IMR-90 (cell line): Measurements from ENCODE around the gene TMTC2. TPM values are rescaled to one million over a fixed set of nuclear protein-coding genes. Genes with fewer than 3 reads are reported as not detected.

Source experiments
- ATAC-seq: fragments of 200-7000 bp; cut with Tn5 transposase; 2 replicates; pipeline ENCODE4 v1.9.1; 2020; ENCODE audit warnings: low read depth, mild to moderate bottlenecking, moderate library complexity
- BruUV-seq: library from RNA; stranded (reverse); fragments of 400-500 nt; replicated peaks from 2 replicates; lab custom pipeline; 2021; lab: Mats Ljungman, UMichigan
- CTCF ChIA-PET: fragments of 300-600 bp; formaldehyde crosslinking; extraction: SDS; loops from one replicate; lab custom pipeline; 2021; ENCODE audit warnings: antibody characterized with exemption; lab: Yijun Ruan, JAX
- POLR2A ChIA-PET: fragments of 300-600 bp; sonication (Branson Sonifier 250); formaldehyde crosslinking; loops from one replicate; lab custom pipeline; 2022; ENCODE audit warnings: antibody characterized with exemption; ENCODE audit not compliant: unreplicated experiment; lab: Charles Lee
- DNase-seq: peaks from one replicate; pipeline ENCODE4 v3.0.0; 2013
- H2AFZ ChIP-seq: replicated peaks from 2 replicates; pipeline ENCODE3; 2013; ENCODE audit warnings: low read length, mild to moderate bottlenecking; ENCODE audit not compliant: poor library complexity
- H2AK5ac ChIP-seq: 2 replicates; pipeline ENCODE4 v1.6.1; 2013; ENCODE audit warnings: low read depth, low read length, inconsistent platforms
- H2AK9ac ChIP-seq: replicated peaks from 2 replicates; pipeline ENCODE3; 2013; ENCODE audit warnings: mild to moderate bottlenecking, low read depth, low read length, moderate library complexity; ENCODE audit not compliant: poor library complexity
- H2BK120ac ChIP-seq: 2 replicates; pipeline ENCODE4 v1.6.1; 2013; ENCODE audit warnings: low read depth, low read length, inconsistent platforms
- H2BK15ac ChIP-seq: 3 replicates; pipeline ENCODE4 v1.6.1; 2013; ENCODE audit warnings: low read depth, low read length, inconsistent platforms
- H2BK20ac ChIP-seq: 2 replicates; pipeline ENCODE4 v1.6.1; 2013; ENCODE audit warnings: low read depth, mild to moderate bottlenecking, inconsistent platforms, low read length, moderate library complexity
- H2BK5ac ChIP-seq: 2 replicates; pipeline ENCODE4 v1.6.1; 2013; ENCODE audit warnings: mild to moderate bottlenecking, low read depth, low read length, inconsistent platforms; ENCODE audit not compliant: poor library complexity, severe bottlenecking
- H3K14ac ChIP-seq: replicated peaks from 2 replicates; pipeline ENCODE4 v1.6.1; 2013; ENCODE audit warnings: low read depth, low read length, inconsistent platforms
- H3K18ac ChIP-seq: 2 replicates; pipeline ENCODE4 v1.6.1; 2013; ENCODE audit warnings: low read depth, low read length, control low read depth
- H3K23ac ChIP-seq: 2 replicates; pipeline ENCODE4 v1.6.1; 2013; ENCODE audit warnings: low read depth, low read length, inconsistent platforms
- H3K27ac ChIP-seq: 2 replicates; pipeline ENCODE4 v1.5.1; 2013; ENCODE audit warnings: mild to moderate bottlenecking, control low read depth, low read length; ENCODE audit not compliant: insufficient read depth
- H3K27me3 ChIP-seq: 2 replicates; pipeline ENCODE4 v1.6.1; 2013; ENCODE audit warnings: low read length; ENCODE audit not compliant: control insufficient read depth, insufficient read depth
- H3K36me3 ChIP-seq: 2 replicates; pipeline ENCODE4 v1.6.1; 2013; ENCODE audit warnings: low read length, mixed read lengths; ENCODE audit not compliant: control insufficient read depth, insufficient read depth
- H3K4ac ChIP-seq: 2 replicates; pipeline ENCODE4 v1.6.1; 2013; ENCODE audit warnings: low read depth, low read length, inconsistent platforms
- H3K4me1 ChIP-seq: 2 replicates; pipeline ENCODE4 v1.6.1; 2013; ENCODE audit warnings: low read length, mixed read lengths; ENCODE audit not compliant: control insufficient read depth, insufficient read depth
- H3K4me2 ChIP-seq: 2 replicates; pipeline ENCODE4 v1.6.1; 2013; ENCODE audit warnings: low read depth, mild to moderate bottlenecking, control low read depth, low read length, moderate library complexity
- H3K4me3 ChIP-seq: 2 replicates; pipeline ENCODE4 v1.5.1; 2013; ENCODE audit warnings: low read depth, mild to moderate bottlenecking, control low read depth, low read length, moderate library complexity; ENCODE audit not compliant: insufficient read depth
- H3K56ac ChIP-seq: 2 replicates; pipeline ENCODE4 v1.6.1; 2013; ENCODE audit warnings: low read length, inconsistent platforms; ENCODE audit not compliant: insufficient read depth; ENCODE audit errors: extremely low read depth
- H3K79me1 ChIP-seq, 2 experiments: 2 replicates each; pipeline ENCODE4 v1.6.1; 2013; ENCODE audit warnings: low read length in 2 of 2, inconsistent platforms in 1 of 2, low read depth in 1 of 2
- H3K9ac ChIP-seq: 2 replicates; pipeline ENCODE4 v1.6.1; 2013; ENCODE audit warnings: low read depth, low read length, control low read depth
- H3K9me1 ChIP-seq: 2 replicates; pipeline ENCODE4 v1.6.1; 2013; ENCODE audit warnings: low read length, inconsistent platforms; ENCODE audit not compliant: insufficient read depth
- H3K9me3 ChIP-seq: 2 replicates; pipeline ENCODE4 v1.6.1; 2013; ENCODE audit warnings: low read length; ENCODE audit not compliant: control insufficient read depth, insufficient read depth
- H4K20me1 ChIP-seq: 2 replicates; pipeline ENCODE4 v1.6.1; 2013; ENCODE audit warnings: low read length, inconsistent platforms; ENCODE audit not compliant: insufficient read depth
- H4K5ac ChIP-seq: 2 replicates; pipeline ENCODE4 v1.6.1; 2013; ENCODE audit warnings: mild to moderate bottlenecking, low read depth, low read length, control low read depth
- H4K8ac ChIP-seq, 2 experiments: 2 replicates each; pipeline ENCODE4 v1.6.1; 2013; ENCODE audit warnings: low read depth in 2 of 2, low read length in 2 of 2, control low read depth in 1 of 2, inconsistent platforms in 1 of 2
- H4K91ac ChIP-seq: 2 replicates; pipeline ENCODE4 v1.6.1; 2013; ENCODE audit warnings: low read depth, low read length, inconsistent platforms; ENCODE audit not compliant: insufficient read depth
- BHLHE40 ChIP-seq: fragments of 150-350 bp; IDR thresholded peaks from 2 replicates; pipeline ENCODE4 v1.6.1; 2016; ENCODE audit warnings: mild to moderate bottlenecking, low read depth, low read length
- CEBPB ChIP-seq: IDR thresholded peaks from 2 replicates; pipeline ENCODE4 v1.6.1; 2012; ENCODE audit warnings: low read depth, low read length, improper control_type of control experiment
- CHD1 ChIP-seq: IDR thresholded peaks from 2 replicates; pipeline ENCODE4 v1.6.1; 2012; ENCODE audit warnings: low read depth, low read length, improper control_type of control experiment
- FOS ChIP-seq: fragments of 150-350 bp; IDR thresholded peaks from 2 replicates; pipeline ENCODE4 v1.6.1; 2016; ENCODE audit warnings: low read depth, low read length
- MAFK ChIP-seq: IDR thresholded peaks from 2 replicates; pipeline ENCODE4 v1.6.1; 2012; ENCODE audit warnings: low read depth, low read length, improper control_type of control experiment
- MAZ ChIP-seq: IDR thresholded peaks from 2 replicates; pipeline ENCODE4 v1.6.1; 2012; ENCODE audit warnings: low read depth, mild to moderate bottlenecking, low read length, improper control_type of control experiment, moderate library complexity, borderline replicate concordance
- MXI1 ChIP-seq: IDR thresholded peaks from 2 replicates; pipeline ENCODE4 v1.6.1; 2012; ENCODE audit warnings: low read depth, mild to moderate bottlenecking, low read length, moderate library complexity, borderline replicate concordance
- NFE2L2 ChIP-seq: fragments of 150-350 bp; IDR thresholded peaks from 2 replicates; pipeline ENCODE4 v1.6.1; 2016; ENCODE audit warnings: low read depth, mild to moderate bottlenecking, low read length
- POLR2A ChIP-seq: IDR thresholded peaks from 2 replicates; pipeline ENCODE4 v1.6.1; 2012; ENCODE audit warnings: mild to moderate bottlenecking, low read depth, low read length
- RAD21 ChIP-seq: IDR thresholded peaks from 2 replicates; pipeline ENCODE4 v1.6.1; 2012; ENCODE audit warnings: low read length, improper control_type of control experiment
- RCOR1 ChIP-seq: IDR thresholded peaks from 2 replicates; pipeline ENCODE4 v1.6.1; 2012; ENCODE audit warnings: mild to moderate bottlenecking, low read length, improper control_type of control experiment; ENCODE audit not compliant: insufficient replicate concordance
- RFX5 ChIP-seq: IDR thresholded peaks from 2 replicates; pipeline ENCODE4 v1.8.0; 2012; ENCODE audit warnings: low read depth, mild to moderate bottlenecking, low read length, moderate library complexity
- SMC3 ChIP-seq: fragments of 150-350 bp; IDR thresholded peaks from 2 replicates; pipeline ENCODE4 v1.6.1; 2016; ENCODE audit warnings: low read depth, mild to moderate bottlenecking, antibody characterized with exemption, low read length, moderate library complexity
- WGBS, 2 experiments: methylation state at CpG; one replicate each; pipeline versions ENCODE4 v1.1.5 to v1.1.7; 2013; ENCODE audit warnings: missing lambda C conversion rate in 2 of 2; ENCODE audit not compliant: insufficient read length in 1 of 2; ENCODE audit errors: extremely low coverage in 2 of 2; 5-methylcytosine and 5-hydroxymethylcytosine counted together
- dilution Hi-C: fragments of 300-500 bp; cut with HindIII; formaldehyde crosslinking; loops from one replicate; pipeline ENCODE4 v1.14.3; 2018; ENCODE audit warnings: low sequenced_read_pairs; ENCODE audit not compliant: unreplicated experiment
- in situ Hi-C: fragments of 300-500 bp; cut with MboI; formaldehyde crosslinking; loops from 3 replicates; pipeline ENCODE4 v1.14.3; 2019; ENCODE audit warnings: low sequenced_read_pairs, inconsistent platforms, mixed read lengths
- intact Hi-C: fragments of 100-400 bp; cut with micrococcal nuclease; formaldehyde crosslinking; loops from 2 replicates; pipeline ENCODE4 v1.10.0; 2022
- polyA plus RNA-seq, 3 experiments: library from polyadenylated mRNA; depleted of rRNA; stranded (reverse); fragments of >200 nt; gene quantifications; 2 replicates each; pipeline ENCODE4 v1.2.3, GENCODE V29; 2012; ENCODE audit warnings: low replicate concordance in 1 of 3
- total RNA-seq: library from RNA; depleted of rRNA; stranded (reverse); fragments of >200 nt; gene quantifications from 2 replicates; pipeline ENCODE4 v1.2.3, GENCODE V29; 2012
- TF ChIP-seq, protein P1 (sequence below): conservative IDR thresholded peaks from 2 replicates; pipeline ENCODE4 v1.5.1; 2012; ENCODE audit warnings: mild to moderate bottlenecking, low read depth, low read length, improper control_type of control experiment
- TF ChIP-seq, protein P2 (sequence below): fragments of 150-350 bp; IDR thresholded peaks from 2 replicates; pipeline ENCODE4 v1.6.1; 2017; ENCODE audit warnings: mild to moderate bottlenecking, antibody characterized with exemption, low read length, low read depth
- TF ChIP-seq, protein P3 (sequence below): fragments of 150-350 bp; IDR thresholded peaks from 2 replicates; pipeline ENCODE4 v1.6.1; 2016; ENCODE audit warnings: low read depth, mild to moderate bottlenecking, low read length, moderate library complexity, borderline replicate concordance

TMTC2 gene
- total and polyA plus RNA-seq, 2 of the 4 experiments (the other 2 are of a cell fraction), result 0.56 to 1.4 TPM

DNA sequence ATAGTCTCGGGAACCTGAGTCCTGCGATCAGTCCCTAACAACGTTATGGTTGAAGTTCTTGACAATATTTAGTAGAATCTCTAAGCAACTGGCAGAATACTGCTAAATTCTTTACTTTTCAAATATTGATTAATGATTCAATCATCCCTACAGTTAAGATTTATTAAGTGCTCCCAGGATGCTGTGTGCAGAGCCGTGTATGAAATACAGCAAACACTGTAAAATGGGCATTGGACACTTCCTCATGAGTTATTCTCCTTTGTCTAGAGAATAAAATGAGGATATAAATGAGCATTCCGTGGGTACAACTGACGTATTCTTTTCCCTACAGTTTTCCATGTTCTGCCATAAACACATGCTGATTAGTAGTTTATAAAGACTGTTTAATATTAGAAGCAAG lies 372.4 kb downstream of the TMTC2 start:
- Histone ChIP-seq H3K79me1 (no peaks in the 10 kb centered on the region), H4K20me1 (no peaks in the 10 kb centered on the region), H3K56ac (no peak overlapping the region), H3K27me3 (no peaks in the 10 kb centered on the region), H2BK15ac (no peak overlapping the region), H3K9me3 (no peaks in the 10 kb centered on the region), H2BK120ac (no peak overlapping the region), H4K8ac (no peak overlapping the region), H2BK20ac (no peak overlapping the region), H4K5ac (no peak overlapping the region), H3K9me1 (no peaks in the 10 kb centered on the region), H3K4ac (no peak overlapping the region), H3K18ac (no peak overlapping the region), H2AK9ac (no peak overlapping the region), H3K9ac (no peak overlapping the region), H2AK5ac (no peak overlapping the region), H3K4me2 (no peak overlapping the region), H3K4me3 (no peak overlapping the region), H2AFZ (no peak overlapping the region), H3K36me3 (no peaks in the 10 kb centered on the region), H3K23ac (no peak overlapping the region), H2BK5ac (no peak overlapping the region), H4K91ac (no peak overlapping the region), H3K27ac (no peak overlapping the region), H3K14ac (no peak overlapping the region), H3K4me1 (no peaks in the 10 kb centered on the region)
- ChIA-PET CTCF (interaction anchor here (0.5 kb wide), 1 partner anchor 1358 kb away, joined by 3 read pairs; no protein-coding TSS in a partner anchor), POLR2A (no interaction called here)
- dilution Hi-C loops (no loop called here), intact Hi-C loops (no loop called here), in situ Hi-C loops (no loop called here)
- WGBS, 2 experiments, result no CpG with 5 or more reads among the region's 6 CpGs
- DNase-seq (no peak), ATAC-seq (no peak)
- TF ChIP-seq, protein P1, sequence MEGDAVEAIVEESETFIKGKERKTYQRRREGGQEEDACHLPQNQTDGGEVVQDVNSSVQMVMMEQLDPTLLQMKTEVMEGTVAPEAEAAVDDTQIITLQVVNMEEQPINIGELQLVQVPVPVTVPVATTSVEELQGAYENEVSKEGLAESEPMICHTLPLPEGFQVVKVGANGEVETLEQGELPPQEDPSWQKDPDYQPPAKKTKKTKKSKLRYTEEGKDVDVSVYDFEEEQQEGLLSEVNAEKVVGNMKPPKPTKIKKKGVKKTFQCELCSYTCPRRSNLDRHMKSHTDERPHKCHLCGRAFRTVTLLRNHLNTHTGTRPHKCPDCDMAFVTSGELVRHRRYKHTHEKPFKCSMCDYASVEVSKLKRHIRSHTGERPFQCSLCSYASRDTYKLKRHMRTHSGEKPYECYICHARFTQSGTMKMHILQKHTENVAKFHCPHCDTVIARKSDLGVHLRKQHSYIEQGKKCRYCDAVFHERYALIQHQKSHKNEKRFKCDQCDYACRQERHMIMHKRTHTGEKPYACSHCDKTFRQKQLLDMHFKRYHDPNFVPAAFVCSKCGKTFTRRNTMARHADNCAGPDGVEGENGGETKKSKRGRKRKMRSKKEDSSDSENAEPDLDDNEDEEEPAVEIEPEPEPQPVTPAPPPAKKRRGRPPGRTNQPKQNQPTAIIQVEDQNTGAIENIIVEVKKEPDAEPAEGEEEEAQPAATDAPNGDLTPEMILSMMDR, result no peak
- TF ChIP-seq NFE2L2 (no peak), MAFK (no peak), SMC3 (no peak), RFX5 (no peak), MXI1 (no peak), CHD1 (no peak), MAZ (no peak), RCOR1 (no peak), RAD21 (no peak), CEBPB (no peak), POLR2A (no peak), FOS (no peak), BHLHE40 (no peak)
- TF ChIP-seq, protein P2, sequence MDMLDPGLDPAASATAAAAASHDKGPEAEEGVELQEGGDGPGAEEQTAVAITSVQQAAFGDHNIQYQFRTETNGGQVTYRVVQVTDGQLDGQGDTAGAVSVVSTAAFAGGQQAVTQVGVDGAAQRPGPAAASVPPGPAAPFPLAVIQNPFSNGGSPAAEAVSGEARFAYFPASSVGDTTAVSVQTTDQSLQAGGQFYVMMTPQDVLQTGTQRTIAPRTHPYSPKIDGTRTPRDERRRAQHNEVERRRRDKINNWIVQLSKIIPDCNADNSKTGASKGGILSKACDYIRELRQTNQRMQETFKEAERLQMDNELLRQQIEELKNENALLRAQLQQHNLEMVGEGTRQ, result no peak
- TF ChIP-seq, protein P3, sequence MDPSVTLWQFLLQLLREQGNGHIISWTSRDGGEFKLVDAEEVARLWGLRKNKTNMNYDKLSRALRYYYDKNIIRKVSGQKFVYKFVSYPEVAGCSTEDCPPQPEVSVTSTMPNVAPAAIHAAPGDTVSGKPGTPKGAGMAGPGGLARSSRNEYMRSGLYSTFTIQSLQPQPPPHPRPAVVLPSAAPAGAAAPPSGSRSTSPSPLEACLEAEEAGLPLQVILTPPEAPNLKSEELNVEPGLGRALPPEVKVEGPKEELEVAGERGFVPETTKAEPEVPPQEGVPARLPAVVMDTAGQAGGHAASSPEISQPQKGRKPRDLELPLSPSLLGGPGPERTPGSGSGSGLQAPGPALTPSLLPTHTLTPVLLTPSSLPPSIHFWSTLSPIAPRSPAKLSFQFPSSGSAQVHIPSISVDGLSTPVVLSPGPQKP, result no peak
- BruUV-seq, result no TSS peak
